Measurements from ENCODE around the gene ITGA1.

- TF ChIP-seq CTCF (IDR thresholded peaks at IDR 0.05) = no peak
- no peak for TF ChIP-seq POLR2A (IDR thresholded peaks at IDR 0.05)
These were observed 16.2 kb upstream of the ITGA1 start for GRCh38 chr5:52771343-52772039.
